ENCODE results near the gene COL6A3.
"Not testable (repeated sequence)": the region's sequence is repeated elsewhere in the genome, so short reads cannot be mapped to it uniquely, and the experiment has no call there.

The COL6A3 gene

GRCh38 chr2:237304763-237305514 lies 109.0 kb downstream of the COL6A3 start:
- H3K27ac ChIP-seq: no peak overlapping the region
- H3K27me3 ChIP-seq: no peaks in the 10 kb centered on the region
- H3K9ac ChIP-seq: no peak overlapping the region
- no peak overlapping the region for H3K4me2 ChIP-seq
- peaks cover 34% of the 10 kb centered on the region for H3K9me3 ChIP-seq
- TF ChIP-seq Cebpa-rat (IDR thresholded peaks at IDR 0.05): no peak
- H3K36me3 ChIP-seq: no peaks in the 10 kb centered on the region
- no peak overlapping the region for H3K4me3 ChIP-seq
- H3K4me1 ChIP-seq: no peaks in the 10 kb centered on the region
- H4K20me1 ChIP-seq: no peaks in the 10 kb centered on the region

GRCh38 chr2:237303244-237303643 lies 110.7 kb downstream of the COL6A3 start:
- not testable (repeated sequence) for H3K36me3 ChIP-seq, H3K9ac ChIP-seq, H3K4me3 ChIP-seq, H3K27ac ChIP-seq, H3K27me3 ChIP-seq, H3K4me1 ChIP-seq, H3K4me2 ChIP-seq, H4K20me1 ChIP-seq
- H3K9me3 ChIP-seq: peaks cover 34% of the 10 kb centered on the region

GRCh38 chr2:237301595-237301994 lies 112.4 kb downstream of the COL6A3 start:
- no peak for TF ChIP-seq Cebpa-rat (IDR thresholded peaks at IDR 0.05)
- H3K4me3 ChIP-seq: no peak overlapping the region
- H3K9me3 ChIP-seq: peaks cover 31% of the 10 kb centered on the region
- no peaks in the 10 kb centered on the region for H3K4me1 ChIP-seq
- no peaks in the 10 kb centered on the region for H3K27me3 ChIP-seq
- H3K36me3 ChIP-seq: no peaks in the 10 kb centered on the region
- no peaks in the 10 kb centered on the region for H4K20me1 ChIP-seq
- no peak overlapping the region for H3K9ac ChIP-seq
- H3K27ac ChIP-seq: no peak overlapping the region
- H3K4me2 ChIP-seq: no peak overlapping the region

- H3K36me3 ChIP-seq: no peaks in the 10 kb centered on the region
- no peak overlapping the region for H3K4me2 ChIP-seq
- no peak overlapping the region for H3K27ac ChIP-seq
- H3K9me3 ChIP-seq: peaks cover 31% of the 10 kb centered on the region
- H4K20me1 ChIP-seq: no peaks in the 10 kb centered on the region
- H3K9ac ChIP-seq: no peak overlapping the region
- no peak overlapping the region for H3K4me3 ChIP-seq
- no peak for TF ChIP-seq Cebpa-rat (IDR thresholded peaks at IDR 0.05)
- no peaks in the 10 kb centered on the region for H3K4me1 ChIP-seq
- no peaks in the 10 kb centered on the region for H3K27me3 ChIP-seq
Measured at GRCh38 chr2:237300739-237301138, 113.2 kb downstream of the COL6A3 start.

- no peak overlapping the region for H3K27ac ChIP-seq
Measured at GRCh38 chr2:237299906-237300305, 114.1 kb downstream of the COL6A3 start.

GRCh38 chr2:237298151-237299118 lies 115.5 kb downstream of the COL6A3 start:
- Histone ChIP-seq H3K9me3 (peaks cover 15% of the 10 kb centered on the region), H3K36me3 (no peaks in the 10 kb centered on the region), H4K20me1 (no peaks in the 10 kb centered on the region), H3K9ac (no peak overlapping the region), H3K27me3 (no peaks in the 10 kb centered on the region), H3K27ac (no peak overlapping the region), H3K4me3 (no peak overlapping the region), H3K4me2 (no peak overlapping the region), H3K4me1 (no peaks in the 10 kb centered on the region)
- no peak for TF ChIP-seq Cebpa-rat (IDR thresholded peaks at IDR 0.05)

More at GRCh38 chr2:237299906-237300305, 114.1 kb downstream of the COL6A3 start:
- H3K4me3 ChIP-seq: no peak overlapping the region
- no peaks in the 10 kb centered on the region for H3K27me3 ChIP-seq
- no peak overlapping the region for H3K9ac ChIP-seq
- H3K4me2 ChIP-seq: no peak overlapping the region
- H3K36me3 ChIP-seq: no peaks in the 10 kb centered on the region
- H3K4me1 ChIP-seq: no peaks in the 10 kb centered on the region
- no peak for TF ChIP-seq Cebpa-rat (IDR thresholded peaks at IDR 0.05)
- H4K20me1 ChIP-seq: no peaks in the 10 kb centered on the region
- peaks cover 30% of the 10 kb centered on the region for H3K9me3 ChIP-seq

GRCh38 chr2:237297421-237298150 lies 116.4 kb downstream of the COL6A3 start:
- Histone ChIP-seq H4K20me1 (no peaks in the 10 kb centered on the region), H3K4me2 (no peak overlapping the region), H3K36me3 (no peaks in the 10 kb centered on the region), H3K4me1 (no peaks in the 10 kb centered on the region), H3K27me3 (no peaks in the 10 kb centered on the region), H3K27ac (no peak overlapping the region), H3K4me3 (no peak overlapping the region), H3K9ac (no peak overlapping the region), H3K9me3 (peaks cover 6% of the 10 kb centered on the region)
- TF ChIP-seq Cebpa-rat (IDR thresholded peaks at IDR 0.05): no peak

GRCh38 chr2:237296756-237297155 lies 117.2 kb downstream of the COL6A3 start:
- Histone ChIP-seq H3K9ac (no peak overlapping the region), H3K27ac (no peak overlapping the region), H3K36me3 (no peaks in the 10 kb centered on the region), H3K4me3 (no peak overlapping the region), H3K4me2 (no peak overlapping the region), H3K27me3 (peaks cover 4% of the 10 kb centered on the region; the same call in 1 of the 2 replicates), H4K20me1 (no peaks in the 10 kb centered on the region), H3K9me3 (no peaks in the 10 kb centered on the region), H3K4me1 (peaks cover 2% of the 10 kb centered on the region; the same call in 1 of the 2 replicates)
- no peak for TF ChIP-seq Cebpa-rat (IDR thresholded peaks at IDR 0.05)

- H3K4me1 ChIP-seq: peaks cover 10% of the 10 kb centered on the region
Measured at GRCh38 chr2:237295889-237296480, 118.0 kb downstream of the COL6A3 start.

More at GRCh38 chr2:237295889-237296480, 118.0 kb downstream of the COL6A3 start:
- H3K9me3 ChIP-seq: no peaks in the 10 kb centered on the region
- no peak overlapping the region for H3K4me3 ChIP-seq
- no peak overlapping the region for H3K4me2 ChIP-seq
- H3K27ac ChIP-seq: no peak overlapping the region
- peaks cover 12% of the 10 kb centered on the region for H3K27me3 ChIP-seq
- no peaks in the 10 kb centered on the region for H3K36me3 ChIP-seq
- no peaks in the 10 kb centered on the region for H4K20me1 ChIP-seq
- no peak for TF ChIP-seq Cebpa-rat (IDR thresholded peaks at IDR 0.05)
- H3K9ac ChIP-seq: no peak overlapping the region
